Pancreas (tissue), 10 donors: Measurements from ENCODE around the gene ADGRV1. TPM values are rescaled to one million over a fixed set of nuclear protein-coding genes. Genes with fewer than 3 reads are reported as not detected.

Source experiments
- ATAC-seq, 4 donors: fragments of 200-7000 bp; cut with Tn5 transposase; one replicate each; pipeline versions ENCODE4 v1.8.0 to v1.9.1; 2020; ENCODE audit warnings: mild to moderate bottlenecking in 4 of 4, moderate library complexity in 4 of 4
- DNase-seq, 6 donors: peaks; one replicate each; pipeline ENCODE4 v3.0.0-alpha.2; 2020
- FAIRE-seq: peaks from 2 replicates; lab custom pipeline; 2012; peaks lifted over from hg19 to GRCh38; lab: Jason Lieb, UNC
- H3K27ac ChIP-seq, 4 donors: fragments of 200-600 bp; sonication (generic); 1 replicate in 3 of 4; 2 replicates in 1 of 4; pipeline versions ENCODE4 v1.5.0 to v1.8.0; 2020
- H3K27me3 ChIP-seq, 4 donors: fragments of 200-600 bp; one replicate each; pipeline ENCODE4 v1.8.0; 2021
- H3K36me3 ChIP-seq, 3 donors: fragments of 200-600 bp; sonication (generic) in 1 of 3; one replicate each; pipeline versions ENCODE4 v1.5.0 to v1.8.0; 2020 to 2021
- H3K4me1 ChIP-seq, 3 donors: fragments of 200-600 bp; one replicate each; pipeline ENCODE4 v1.8.0; 2021
- H3K4me3 ChIP-seq, 4 donors: fragments of 200-600 bp; sonication (generic) in 2 of 4; one replicate each; pipeline versions ENCODE4 v1.5.0 to v1.8.0; 2020 to 2021
- H3K9me3 ChIP-seq, 4 donors: fragments of 200-600 bp; one replicate each; pipeline ENCODE4 v1.8.0; 2021
- CTCF ChIP-seq, 4 donors: fragments of 200-600 bp; sonication (generic) in 3 of 4; IDR thresholded peaks; one replicate each; pipeline versions ENCODE4 v1.5.0 to v1.8.0; 2021; ENCODE audit warnings: antibody characterized with exemption in 4 of 4
- WGBS, 2 donors: extraction: QIAGEN DNeasy Blood & Tissue Kit; methylation state at CpG; one replicate each; pipeline ENCODE4 v1.1.7; 2013; 5-methylcytosine and 5-hydroxymethylcytosine counted together
- intact Hi-C, 3 donors: fragments of 100-400 bp; cut with DNase I; formaldehyde crosslinking; loops; one replicate each; pipeline versions ENCODE4 v1.11.1 to v1.14.2; 2022
- polyA plus RNA-seq, 2 donors: library from polyadenylated mRNA; stranded (reverse); fragments of 200-250 nt; gene quantifications; one replicate each; pipeline ENCODE4 v1.2.3, GENCODE V29; 2013
- total RNA-seq, 6 donors: library from RNA; stranded (reverse); fragmentation: NEBNext Ultra II Directional in 4 of 6; extraction: Animal tissue kit (Norgen Biotek cat#: 25700) in 4 of 6; gene quantifications; one replicate each; pipeline versions ENCODE4 v1.2.1 to v1.2.4, GENCODE V29; 2021 to 2023
- donor health status: healthy with polysubstance abuse.
- donor health status: DM: no; HTN: no; CAD: no; lungs with moderate emphysema.
- donor health status: DM: no; HTN: no; CAD: no.
- donor health status: control.
- donor health status: control.
- donor health status: Bipolar disorder and iron deficiency.
- donor health status: DM: yes; HTN: yes; CAD: no.
- donor health status: DM: no; HTN: no; CAD: no.
- donor health status: DM: no; HTN: no; CAD: no.
- donor health status: DM: yes; HTN: yes; CAD: no.

Gene ADGRV1
- total and polyA plus RNA-seq, 8 donors, result 3.9 to 6.9 (median 5.4) TPM

- Histone ChIP-seq H3K9me3 (no peaks in the 10 kb centered on the region), H3K4me1 (no peaks in the 10 kb centered on the region), H3K4me3 (no peak overlapping the region), H3K36me3 (no peaks in the 10 kb centered on the region), H3K27ac (no peak overlapping the region), H3K27me3 (no peaks in the 10 kb centered on the region)
- no peak for FAIRE-seq
- ATAC-seq, result no peak
- TF ChIP-seq CTCF (IDR thresholded peaks at IDR 0.05), result no peak
- no peak for DNase-seq
- 94 to 98% methylated on average over 4 to 5 of the region's 5 CpGs for WGBS, 2 donors
- intact Hi-C loops, result no loop called here
Measured at GRCh38 chr5:91206103-91206502, 647.5 kb downstream of the ADGRV1 start.

GRCh38 chr5:91206734-91207133 is 648.1 kb downstream of the ADGRV1 start:
- Histone ChIP-seq H3K4me1 (no peaks in the 10 kb centered on the region), H3K4me3 (no peak overlapping the region), H3K27ac (no peak overlapping the region), H3K27me3 (no peaks in the 10 kb centered on the region), H3K9me3 (no peaks in the 10 kb centered on the region), H3K36me3 (no peaks in the 10 kb centered on the region)
- intact Hi-C loops, result no loop called here
- DNase-seq (no peak), FAIRE-seq (no peak), ATAC-seq (no peak)
- no peak for TF ChIP-seq CTCF (IDR thresholded peaks at IDR 0.05)
- WGBS, 2 donors, result 94 to 95% methylated on average over 2 of the region's 2 CpGs

- intact Hi-C loops, result no loop called here
- Histone ChIP-seq H3K27me3 (no peaks in the 10 kb centered on the region), H3K9me3 (no peaks in the 10 kb centered on the region), H3K36me3 (no peaks in the 10 kb centered on the region), H3K4me1 (no peaks in the 10 kb centered on the region), H3K27ac (no peak overlapping the region), H3K4me3 (no peak overlapping the region)
- TF ChIP-seq CTCF (IDR thresholded peaks at IDR 0.05), result no peak
- DNase-seq, result no peak
- ATAC-seq, result no peak
- no peak for FAIRE-seq
- WGBS, 2 donors, result 86 to 89% methylated on average over 3 of the region's 3 CpGs
Measured at GRCh38 chr5:91207248-91207647, 648.7 kb downstream of the ADGRV1 start.

- TF ChIP-seq CTCF (IDR thresholded peaks at IDR 0.05), result no peak
- Histone ChIP-seq H3K27me3 (no peaks in the 10 kb centered on the region), H3K27ac (no peak overlapping the region), H3K36me3 (no peaks in the 10 kb centered on the region), H3K9me3 (no peaks in the 10 kb centered on the region), H3K4me3 (no peak overlapping the region), H3K4me1 (no peaks in the 10 kb centered on the region)
- no peak for FAIRE-seq
- DNase-seq, result no peak
- 67 to 69% methylated on average over 6 of the region's 6 CpGs for WGBS, 2 donors
- intact Hi-C loops, result no loop called here
- ATAC-seq, result peak in 2 of 4 donors; percentile 26 to 44
Measured at GRCh38 chr5:91211997-91212713, 653.6 kb downstream of the ADGRV1 start.

- H3K36me3 ChIP-seq, result no peaks in the 10 kb centered on the region
- no peaks in the 10 kb centered on the region for H3K4me1 ChIP-seq
- WGBS, 2 donors, result 79 to 86% methylated on average over 1 of the region's 1 CpG
- TF ChIP-seq CTCF (IDR thresholded peaks at IDR 0.05), result no peak
- DNase-seq (no peak), FAIRE-seq (no peak), ATAC-seq (peak in 1 of 4 donors; percentile 35)
- intact Hi-C loops, result no loop called here
- no peak overlapping the region for H3K4me3 ChIP-seq
- H3K27me3 ChIP-seq, result no peaks in the 10 kb centered on the region
- no peak overlapping the region for H3K27ac ChIP-seq
- no peaks in the 10 kb centered on the region for H3K9me3 ChIP-seq
Measured at GRCh38 chr5:91212714-91213092, 654.1 kb downstream of the ADGRV1 start.
